Hepatocyte (in vitro differentiated cells): Measurements from ENCODE around the gene FHL3.

Source experiments
- CTCF ChIP-seq: fragments of 200-600 bp; sonication (generic); IDR thresholded peaks from 2 replicates; pipeline ENCODE4 v1.5.1; 2016; ENCODE audit warnings: antibody characterized with exemption, mild to moderate bottlenecking; ENCODE audit not compliant: poor library complexity
- EZH2 ChIP-seq: fragments of 200-600 bp; sonication (generic); IDR thresholded peaks from 2 replicates; pipeline ENCODE4 v1.6.1; 2016; ENCODE audit warnings: antibody characterized with exemption, mild to moderate bottlenecking, borderline replicate concordance
- EZH2phosphoT487 ChIP-seq: fragments of 200-600 bp; sonication (generic); IDR thresholded peaks from one replicate; pipeline ENCODE4 v1.6.1; 2018; ENCODE audit warnings: antibody characterized with exemption, mild to moderate bottlenecking, low read depth, moderate library complexity; ENCODE audit not compliant: unreplicated experiment, severe bottlenecking

- TF ChIP-seq CTCF, result no peak
- TF ChIP-seq EZH2, result no peak
- TF ChIP-seq EZH2phosphoT487, result no peak
Measured at GRCh38 chr1:37954316-37954971, 50.9 kb downstream of the FHL3 start.
